ENCODE measurements around the gene CREB3L2. TPM values are rescaled to one million over a fixed set of nuclear protein-coding genes. Genes with fewer than 3 reads are reported as not detected.

Gene CREB3L2
- total RNA-seq, 1 donor from 2014 or later = 18.1 TPM

GRCh38 chr7:137875746-137876145 lies 126.1 kb downstream of the CREB3L2 start:
- ATAC-seq (ENCODE audit: poor library complexity) (no peak), DNase-seq (no peak)
- intact Hi-C loops (cut with DNase I) = no loop called here

GRCh38 chr7:137873979-137874777 lies 127.7 kb downstream of the CREB3L2 start:
- intact Hi-C loops (cut with DNase I) = no loop called here
- DNase-seq (no peak), ATAC-seq (ENCODE audit: poor library complexity) (no peak)

GRCh38 chr7:137873524-137873923 lies 128.4 kb downstream of the CREB3L2 start:
- DNase-seq (no peak), ATAC-seq (ENCODE audit: poor library complexity) (no peak)
- intact Hi-C loops (cut with DNase I) = no loop called here

- intact Hi-C loops (cut with DNase I) = no loop called here
- no peak for DNase-seq
- ATAC-seq (ENCODE audit: poor library complexity) = peak; percentile 69
Observed at GRCh38 chr7:137871170-137871915, 130.5 kb downstream of the CREB3L2 start.

- intact Hi-C loops (cut with DNase I) = no loop called here
- no peak for DNase-seq
- no peak for ATAC-seq (ENCODE audit: poor library complexity)
Observed at GRCh38 chr7:137870684-137871083, 131.2 kb downstream of the CREB3L2 start.

- intact Hi-C loops (cut with DNase I) = no loop called here
- ATAC-seq (ENCODE audit: poor library complexity) = no peak
Observed at GRCh38 chr7:137870078-137870477, 131.8 kb downstream of the CREB3L2 start.

GRCh38 chr7:137869260-137869659 lies 132.6 kb downstream of the CREB3L2 start:
- DNase-seq = no peak
- no peak for ATAC-seq (ENCODE audit: poor library complexity)
- intact Hi-C loops (cut with DNase I) = no loop called here

More at GRCh38 chr7:137870078-137870477, 131.8 kb downstream of the CREB3L2 start:
- DNase-seq = no peak

GRCh38 chr7:137867289-137867688 lies 134.6 kb downstream of the CREB3L2 start:
- intact Hi-C loops (cut with DNase I) = no loop called here
- ATAC-seq (ENCODE audit: poor library complexity) = peak; percentile 82
- DNase-seq = no peak

GRCh38 chr7:137865764-137866163 lies 136.1 kb downstream of the CREB3L2 start:
- ATAC-seq (ENCODE audit: poor library complexity) (no peak), DNase-seq (no peak)
- intact Hi-C loops (cut with DNase I) = no loop called here

- no peak for DNase-seq
- intact Hi-C loops (cut with DNase I) = no loop called here
- ATAC-seq (ENCODE audit: poor library complexity) = peak; percentile 25
Observed at GRCh38 chr7:137862964-137863363, 138.9 kb downstream of the CREB3L2 start.

GRCh38 chr7:137862358-137862757 lies 139.5 kb downstream of the CREB3L2 start:
- no peak for DNase-seq
- intact Hi-C loops (cut with DNase I) = no loop called here
- no peak for ATAC-seq (ENCODE audit: poor library complexity)

- ATAC-seq (ENCODE audit: poor library complexity) (no peak), DNase-seq (no peak)
- intact Hi-C loops (cut with DNase I) = no loop called here
Observed at GRCh38 chr7:137860542-137860941, 141.3 kb downstream of the CREB3L2 start.

- intact Hi-C loops (cut with DNase I) = no loop called here
- DNase-seq (no peak), ATAC-seq (ENCODE audit: poor library complexity) (no peak)
Observed at GRCh38 chr7:137853053-137853452, 148.8 kb downstream of the CREB3L2 start.

- ATAC-seq (ENCODE audit: poor library complexity) = no peak
- intact Hi-C loops (cut with DNase I) = no loop called here
Observed at GRCh38 chr7:137852108-137852507, 149.8 kb downstream of the CREB3L2 start.

GRCh38 chr7:137850972-137851945 lies 150.6 kb downstream of the CREB3L2 start:
- intact Hi-C loops (cut with DNase I) = no loop called here
- DNase-seq (no peak), ATAC-seq (ENCODE audit: poor library complexity) (no peak)

More at GRCh38 chr7:137852108-137852507, 149.8 kb downstream of the CREB3L2 start:
- DNase-seq = no peak

- ATAC-seq (ENCODE audit: poor library complexity) (no peak), DNase-seq (no peak)
- intact Hi-C loops (cut with DNase I) = no loop called here
Observed at GRCh38 chr7:137850571-137850970, 151.3 kb downstream of the CREB3L2 start.

GRCh38 chr7:137848095-137848494 lies 153.8 kb downstream of the CREB3L2 start:
- intact Hi-C loops (cut with DNase I) = no loop called here
- no peak for ATAC-seq (ENCODE audit: poor library complexity)
- no peak for DNase-seq

- peak; percentile 21 for ATAC-seq (ENCODE audit: poor library complexity)
- no peak for DNase-seq
Observed at GRCh38 chr7:137847568-137848050, 154.3 kb downstream of the CREB3L2 start.

More at GRCh38 chr7:137847568-137848050, 154.3 kb downstream of the CREB3L2 start:
- intact Hi-C loops (cut with DNase I) = no loop called here
